K562 treated with DMSO at 1 percent for 24 hours (cell line): ENCODE measurements around the gene PM20D1. TPM values are rescaled to one million over a fixed set of nuclear protein-coding genes. Genes with fewer than 3 reads are reported as not detected.

Experiments used
- total RNA-seq: library from RNA; unstranded; fragments of 300-600 nt; gene quantifications from 2 replicates; pipeline ENCODE4 v1.2.3, GENCODE V29; 2022; ENCODE audit warnings: low read depth; ENCODE audit not compliant: insufficient read depth

The PM20D1 gene
- total RNA-seq: not detected in 2 replicates

DNA sequence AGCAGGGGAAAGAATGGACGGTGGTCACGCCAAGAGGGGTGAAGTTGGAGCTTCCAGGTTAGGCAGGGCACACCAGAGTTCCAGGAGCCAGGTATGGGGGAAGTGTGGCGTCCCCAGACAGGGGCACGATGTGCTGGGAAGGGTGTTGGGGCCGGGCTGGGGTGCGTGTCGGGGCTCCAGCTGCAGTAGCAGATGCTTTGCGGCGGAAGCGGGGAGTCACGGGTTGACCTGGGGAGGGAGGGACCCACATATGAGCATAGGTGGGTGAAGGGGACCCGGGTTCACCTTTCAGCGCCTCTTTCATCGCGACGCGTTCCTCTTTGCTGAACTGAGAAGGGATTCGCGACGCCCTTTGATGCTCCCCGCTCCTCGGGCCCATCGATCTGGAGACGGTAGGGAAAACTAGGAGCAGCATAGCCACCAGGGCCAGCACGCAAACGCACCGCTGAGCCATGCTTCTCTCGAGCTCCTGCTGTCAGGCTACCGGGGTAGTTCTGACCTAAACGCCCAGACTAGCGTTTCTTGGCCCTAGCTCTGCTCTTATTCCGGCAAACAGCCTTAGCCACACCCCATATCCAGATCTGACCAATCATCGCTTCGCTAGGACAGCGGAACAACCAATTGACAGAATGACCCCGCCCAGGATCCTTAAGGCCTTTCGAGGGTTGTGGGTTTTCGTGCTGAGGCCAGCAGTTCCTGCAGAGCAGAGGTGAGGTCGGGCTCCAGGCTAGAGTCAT, at the start of gene PM20D1:
TSS of gene PM20D1 (minus strand) at position 514 of the 737 bp plus-strand sequence. CDS start at position 454, 60 bp downstream.

DNA sequence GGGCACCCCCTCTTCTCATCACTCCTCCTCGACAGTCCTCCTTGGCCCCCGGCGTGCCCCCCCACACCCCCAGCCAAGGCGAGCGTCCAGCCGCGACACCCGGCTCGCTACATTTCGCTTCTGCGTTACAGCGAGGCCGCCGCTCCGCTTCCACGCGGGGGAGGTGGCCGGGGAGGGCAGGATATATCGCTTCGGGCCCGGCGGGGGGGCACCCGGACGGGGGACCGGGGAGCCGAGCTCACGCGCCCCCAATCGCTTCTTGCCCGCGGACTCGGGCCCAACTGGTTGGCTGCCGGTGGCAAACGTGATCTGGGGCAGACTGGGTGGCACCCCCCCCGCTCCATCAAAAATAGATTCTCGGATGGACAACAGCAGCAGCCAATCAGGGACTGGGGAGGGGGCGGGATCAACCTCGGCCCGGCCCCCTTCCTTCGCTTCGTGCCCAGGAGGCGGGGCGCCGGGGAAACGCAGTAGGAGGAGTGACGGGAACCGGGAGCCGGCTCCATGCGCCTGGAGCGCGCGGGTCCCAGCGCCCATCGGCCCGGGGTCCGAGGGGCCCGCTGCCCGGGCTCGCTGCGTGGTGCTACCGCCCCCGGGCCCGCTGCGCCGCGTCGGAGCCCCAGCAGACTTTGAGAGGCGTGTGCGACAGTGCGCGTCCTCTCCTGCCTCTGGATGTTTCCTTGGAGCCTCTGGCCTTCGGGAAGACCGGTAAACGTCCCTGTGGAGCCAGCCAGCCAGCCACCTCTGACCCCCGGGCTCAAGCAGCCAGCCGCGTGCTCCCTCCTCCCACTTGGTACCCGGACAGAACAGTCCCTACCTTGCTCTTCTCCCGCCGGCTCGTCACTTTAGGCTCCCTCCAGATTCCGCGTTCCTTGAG, 36.8 kb downstream of the PM20D1 start, which contains the start of gene SLC41A1:
TSS of gene SLC41A1 (minus strand) at position 321 of the 877 bp plus-strand sequence. CDS start 2,757 bp downstream, outside the sequence.

Other genes with a start within 250 kb of the PM20D1 start
- 4.0 and 5.4 TPM in 2 replicates for gene ELK4, start 218.1 kb downstream of the PM20D1 start, total RNA-seq
- 6.8 and 8.1 TPM in 2 replicates for gene SLC45A3, start 169.6 kb downstream of the PM20D1 start, total RNA-seq
- gene NUCKS1, start 100.0 kb downstream of the PM20D1 start, total RNA-seq: 351 and 592 TPM in 2 replicates
- gene RAB29, start 74.7 kb downstream of the PM20D1 start, total RNA-seq: 16.5 and 16.8 TPM in 2 replicates
- 9.5 and 10.8 TPM in 2 replicates for gene SLC41A1, start 36.9 kb downstream of the PM20D1 start, total RNA-seq
- 0.06 and 0.21 TPM in 2 replicates for gene SLC26A9, start 93.3 kb upstream of the PM20D1 start, total RNA-seq
- gene RAB7B, start 153.3 kb upstream of the PM20D1 start, total RNA-seq: not detected in 2 replicates
- not detected in 2 replicates for gene CTSE, start 173.8 kb upstream of the PM20D1 start, total RNA-seq
- gene RHEX, start 203.0 kb upstream of the PM20D1 start, total RNA-seq: not detected in 2 replicates